MCF 10A (cell line): ENCODE measurements around the gene NTN4. TPM values are rescaled to one million over a fixed set of nuclear protein-coding genes. Genes with fewer than 3 reads are reported as not detected.

Source experiments
- BruUV-seq: library from RNA; stranded (reverse); fragments of 400-500 nt; replicated peaks from 2 replicates; lab custom pipeline; 2021; lab: Mats Ljungman, UMichigan
- CTCF ChIA-PET: fragments of 300-600 bp; sonication (Branson Sonifier 250); formaldehyde crosslinking; extraction: SDS; loops from one replicate; lab custom pipeline; 2021; ENCODE audit warnings: antibody characterized with exemption, inconsistent platforms; lab: Yijun Ruan, JAX
- POLR2A ChIA-PET: fragments of 300-600, 350-650 bp; sonication (Branson Sonifier 250); formaldehyde crosslinking; extraction: SDS; loops from one replicate; lab custom pipeline; 2020; ENCODE audit warnings: antibody characterized with exemption, inconsistent platforms; lab: Yijun Ruan, JAX
- DNase-seq: peaks from one replicate; pipeline ENCODE4 v3.0.0-alpha.2; 2018; ENCODE audit not compliant: unreplicated experiment
- H3K27ac Mint-ChIP-seq: one replicate; pipeline ENCODE4 v1.8.0; 2022; ENCODE audit warnings: mild to moderate bottlenecking, low read depth, mixed read lengths; ENCODE audit not compliant: unreplicated experiment
- H3K27me3 Mint-ChIP-seq: one replicate; pipeline ENCODE4 v1.8.0; 2022; ENCODE audit warnings: mixed read lengths; ENCODE audit not compliant: insufficient read depth, unreplicated experiment
- H3K36me3 Mint-ChIP-seq: one replicate; pipeline ENCODE4 v1.8.0; 2022; ENCODE audit warnings: mild to moderate bottlenecking, moderate library complexity, mixed read lengths; ENCODE audit not compliant: insufficient read depth, unreplicated experiment
- H3K4me1 Mint-ChIP-seq: one replicate; pipeline ENCODE4 v1.8.0; 2022; ENCODE audit warnings: mixed read lengths; ENCODE audit not compliant: insufficient read depth, unreplicated experiment
- H3K4me3 Mint-ChIP-seq: one replicate; pipeline ENCODE4 v1.8.0; 2022; ENCODE audit warnings: mild to moderate bottlenecking, moderate library complexity, mixed read lengths; ENCODE audit not compliant: unreplicated experiment
- H3K9me3 Mint-ChIP-seq: one replicate; pipeline ENCODE4 v1.8.0; 2022; ENCODE audit warnings: mixed read lengths; ENCODE audit not compliant: unreplicated experiment
- CTCF ChIP-seq: fragments of 200-600 bp; IDR thresholded peaks from one replicate; pipeline ENCODE4 v1.8.0; 2022; ENCODE audit warnings: antibody characterized with exemption, mild to moderate bottlenecking; ENCODE audit not compliant: unreplicated experiment
- intact Hi-C: fragments of 100-400 bp; cut with micrococcal nuclease; formaldehyde crosslinking; loops from 2 replicates; pipeline ENCODE4 v1.14.1; 2022
- total RNA-seq: library from RNA; stranded (reverse); gene quantifications from 2 replicates; pipeline ENCODE4 v1.2.3, GENCODE V29; 2022

The NTN4 gene
- total RNA-seq, 1 experiment from 2014 or later: 53.0 TPM

GRCh38 chr12:95629392-95629791 lies 161.2 kb downstream of the NTN4 start:
- no peak for DNase-seq
- Mint-ChIP-seq H3K36me3 (peaks cover 7% of the 10 kb centered on the region), H3K27ac (no peak overlapping the region), H3K4me1 (peaks cover 20% of the 10 kb centered on the region), H3K4me3 (no peak overlapping the region), H3K9me3 (peaks cover 11% of the 10 kb centered on the region), H3K27me3 (no peaks in the 10 kb centered on the region)
- no peak for TF ChIP-seq CTCF
- CTCF ChIA-PET: interaction anchor here (0.7 to 1.2 kb wide), 2 partner anchors 185 to 888 kb away, joined by 3 read pairs; no protein-coding TSS in a partner anchor
- no TSS peak for BruUV-seq
- POLR2A ChIA-PET: interaction anchor here (1.3 kb wide), 1 partner anchor 175 kb away, joined by 3 read pairs; no protein-coding TSS in a partner anchor
- intact Hi-C loops: no loop called here

- Mint-ChIP-seq H3K4me3 (no peak overlapping the region), H3K9me3 (no peaks in the 10 kb centered on the region), H3K36me3 (peaks cover 2% of the 10 kb centered on the region), H3K27me3 (no peaks in the 10 kb centered on the region), H3K27ac (no peak overlapping the region), H3K4me1 (no peaks in the 10 kb centered on the region)
- CTCF ChIA-PET: interaction anchor here (1.1 kb wide), 1 partner anchor 43 kb away, joined by 3 read pairs; no protein-coding TSS in a partner anchor
- intact Hi-C loops: no loop called here
- no peak for DNase-seq
- no peak for TF ChIP-seq CTCF
- POLR2A ChIA-PET: no interaction called here
- no TSS peak for BruUV-seq
Observed at GRCh38 chr12:95626854-95627253, 163.7 kb downstream of the NTN4 start.

GRCh38 chr12:95625012-95625411 lies 165.6 kb downstream of the NTN4 start:
- H3K4me1 Mint-ChIP-seq: no peaks in the 10 kb centered on the region
- H3K27me3 Mint-ChIP-seq: no peaks in the 10 kb centered on the region
- H3K9me3 Mint-ChIP-seq: no peaks in the 10 kb centered on the region
- no peak for TF ChIP-seq CTCF
- CTCF ChIA-PET: interaction anchor here (1.5 to 1.6 kb wide), 2 partner anchors 10 to 191 kb away, joined by 4 read pairs; no protein-coding TSS in a partner anchor
- intact Hi-C loops: no loop called here
- no peak for DNase-seq
- BruUV-seq: no TSS peak
- H3K36me3 Mint-ChIP-seq: peaks cover 4% of the 10 kb centered on the region
- H3K4me3 Mint-ChIP-seq: no peak overlapping the region
- H3K27ac Mint-ChIP-seq: no peak overlapping the region
- POLR2A ChIA-PET: interaction anchor here (0.6 kb wide), 1 partner anchor 26 kb away, joined by 3 read pairs; no protein-coding TSS in a partner anchor

- H3K27ac Mint-ChIP-seq: no peak overlapping the region
- no peaks in the 10 kb centered on the region for H3K27me3 Mint-ChIP-seq
- no peaks in the 10 kb centered on the region for H3K9me3 Mint-ChIP-seq
- TF ChIP-seq CTCF: no peak
- H3K4me1 Mint-ChIP-seq: no peaks in the 10 kb centered on the region
- H3K36me3 Mint-ChIP-seq: peaks cover 4% of the 10 kb centered on the region
- POLR2A ChIA-PET: interaction anchor here (0.6 kb wide), 1 partner anchor 26 kb away, joined by 3 read pairs; no protein-coding TSS in a partner anchor
- intact Hi-C loops: no loop called here
- H3K4me3 Mint-ChIP-seq: no peak overlapping the region
- no peak for DNase-seq
- BruUV-seq: no TSS peak
- CTCF ChIA-PET: interaction anchor here (0.6 to 2.7 kb wide), 8 partner anchors 10 to 233 kb away, joined by 3 to 11 read pairs (median 4); no protein-coding TSS in a partner anchor
Observed at GRCh38 chr12:95624589-95624988, 166.0 kb downstream of the NTN4 start.
